HepG2 (cell line): Measurements from ENCODE around the gene UBE2O. TPM values are rescaled to one million over a fixed set of nuclear protein-coding genes. Genes with fewer than 3 reads are reported as not detected.

Experiments
- ARNTL ChIP-seq: sonication (generic); formaldehyde crosslinking; IDR thresholded peaks from 2 replicates; pipeline ENCODE4 v1.4.0; 2020; ENCODE audit warnings: mild to moderate bottlenecking, missing genetic modification reagents
- BRF2 ChIP-seq: sonication (generic); formaldehyde crosslinking; IDR thresholded peaks from 2 replicates; pipeline ENCODE4 v1.8.1; 2022; ENCODE audit warnings: mild to moderate bottlenecking, missing genetic modification reagents
- CENPBD1 ChIP-seq: sonication (generic); formaldehyde crosslinking; IDR thresholded peaks from 2 replicates; pipeline ENCODE4 v1.8.0; 2022; ENCODE audit warnings: missing genetic modification reagents, low read depth, mild to moderate bottlenecking, borderline replicate concordance
- ETV6 ChIP-seq: sonication (generic); formaldehyde crosslinking; conservative IDR thresholded peaks from 2 replicates; pipeline ENCODE4 v1.4.0; 2020; ENCODE audit warnings: missing genetic modification reagents
- IRF9 ChIP-seq: sonication (generic); formaldehyde crosslinking; IDR thresholded peaks from 2 replicates; pipeline ENCODE4 v1.8.0; 2022; ENCODE audit warnings: missing genetic modification reagents, mild to moderate bottlenecking, borderline replicate concordance
- MAZ ChIP-seq, 2 experiments: sonication (generic) in 1 of 2; formaldehyde crosslinking in 1 of 2; IDR thresholded peaks; 2 replicates each; pipeline versions ENCODE4 v1.5.0 to v1.6.1; 2012 to 2020; ENCODE audit warnings: low read depth in 2 of 2, mild to moderate bottlenecking in 2 of 2, borderline replicate concordance in 1 of 2, improper control_type of control experiment in 1 of 2, low read length in 1 of 2, missing genetic modification reagents in 1 of 2, moderate library complexity in 1 of 2
- MXI1 ChIP-seq: IDR thresholded peaks from 3 replicates; pipeline ENCODE4 v1.6.1; 2012; ENCODE audit warnings: low read depth, low read length, inconsistent platforms, borderline replicate concordance
- NFYC ChIP-seq: IDR thresholded peaks from 2 replicates; pipeline ENCODE4 v1.6.1; 2016; ENCODE audit warnings: missing genetic modification reagents, missing compliant biosample characterization
- REST ChIP-seq, 2 experiments: IDR thresholded peaks; 2 replicates each; pipeline ENCODE4 v1.6.1; 2011 to 2012; ENCODE audit warnings: low read length in 2 of 2, borderline replicate concordance in 1 of 2, low read depth in 1 of 2, mild to moderate bottlenecking in 1 of 2, moderate library complexity in 1 of 2
- SOX5 ChIP-seq: IDR thresholded peaks from 2 replicates; pipeline ENCODE4 v1.6.1; 2016; ENCODE audit warnings: borderline replicate concordance
- SRSF9 ChIP-seq: fragments of 200-400 bp; formaldehyde crosslinking; IDR thresholded peaks from 2 replicates; pipeline ENCODE4 v1.6.1; 2018; ENCODE audit warnings: borderline replicate concordance, mild to moderate bottlenecking, low read depth, low read length; ENCODE audit not compliant: insufficient read depth, poor library complexity, severe bottlenecking
- STAT6 ChIP-seq: sonication (generic); formaldehyde crosslinking; IDR thresholded peaks from 2 replicates; pipeline ENCODE4 v1.4.0; 2020; ENCODE audit warnings: missing genetic modification reagents, mild to moderate bottlenecking, borderline replicate concordance
- TBX3 ChIP-seq: fragments of 450-650 bp; IDR thresholded peaks from 2 replicates; pipeline ENCODE4 v1.6.1; 2017; ENCODE audit warnings: antibody characterized with exemption, mild to moderate bottlenecking, inconsistent platforms, borderline replicate concordance
- ZBTB14 ChIP-seq: sonication (generic); formaldehyde crosslinking; IDR thresholded peaks from 2 replicates; pipeline ENCODE4 v1.4.0; 2020; ENCODE audit warnings: missing genetic modification reagents
- ZNF326 ChIP-seq: sonication (generic); formaldehyde crosslinking; IDR thresholded peaks from 2 replicates; pipeline ENCODE4 v1.4.0; 2020; ENCODE audit warnings: missing genetic modification reagents, borderline replicate concordance
- ZNF768 ChIP-seq: sonication (generic); formaldehyde crosslinking; IDR thresholded peaks from 2 replicates; pipeline ENCODE4 v1.4.0; 2020; ENCODE audit warnings: missing genetic modification reagents
- polyA plus RNA-seq, 8 experiments: library from polyadenylated mRNA; depleted of rRNA in 3 of 8; stranded (reverse) in 7 of 8; unstranded in 1 of 8; fragments of >200 nt; fragmentation: Illumina TruSeq in 4 of 8; extraction: Trizol in 4 of 8; gene quantifications; 2 replicates each; pipeline versions ENCODE4 v1.2.1 to v1.2.3, GENCODE V29; 2011 to 2016; ENCODE audit warnings: low read depth in 4 of 8, missing spikeins in 1 of 8, mixed read lengths in 1 of 8; ENCODE audit not compliant: insufficient read depth in 1 of 8
- total RNA-seq, 5 experiments: library from RNA; depleted of rRNA; stranded (reverse); fragments of >200 nt; fragmentation: Illumina TruSeq; extraction: Trizol; gene quantifications; 2 replicates each; pipeline ENCODE4 v1.2.3, GENCODE V29; 2016; ENCODE audit warnings: low read depth in 1 of 5

Gene UBE2O
- total and polyA plus RNA-seq, 2 of the 13 experiments (the other 11 are each of a cell fraction or from before 2014, with no cell fraction given) = 21.5 to 23.5 TPM

GRCh38 chr17:76501018-76501826, 48.3 kb upstream of the UBE2O start, which contains the start of gene RHBDF2 (continued):
- TF ChIP-seq ZNF768 (CRISPR knock-in tag) (0 out of 2 replicates have a peak, but pooled peaks have one; percentile 35), SOX5 (CRISPR knock-in tag) (no peak), MXI1 (no peak; the same call in 1 of the 3 replicates), TBX3 (no peak), ARNTL (CRISPR knock-in tag) (peak; percentile 43; the same call in 1 of the 2 replicates), BRF2 (CRISPR knock-in tag) (no peak), IRF9 (peak; percentile 88; the same call in 1 of the 2 replicates), REST (IDR thresholded peaks at IDR 0.05; ENCODE audit: borderline replicate concordance in 1 of 2, low read depth in 1 of 2, low read length in 2 of 2) (no peak), ZNF326 (CRISPR knock-in tag) (no peak), STAT6 (CRISPR knock-in tag) (peak; percentile 43; the same call in 1 of the 2 replicates), MAZ (IDR thresholded peaks at IDR 0.05; ENCODE audit: borderline replicate concordance, low read depth, low read length) (peak; percentile 74; the same call in 1 of the 2 replicates), MAZ (CRISPR knock-in tag; IDR thresholded peaks at IDR 0.05; ENCODE audit: low read depth) (peak; percentile 90), NFYC (CRISPR knock-in tag) (no peak), ETV6 (CRISPR knock-in tag) (0 out of 2 replicates have a peak, but pooled peaks have one; percentile 41), CENPBD1 (CRISPR knock-in tag) (no peak; the same call in 1 of the 2 replicates), SRSF9 (no peak), ZBTB14 (CRISPR knock-in tag) (0 out of 2 replicates have a peak, but pooled peaks have one; percentile 9)
